Hepatocyte (in vitro differentiated cells): ENCODE measurements around the gene LEMD1. TPM values are rescaled to one million over a fixed set of nuclear protein-coding genes. Genes with fewer than 3 reads are reported as not detected.

Experiments
- DNase-seq: peaks from one replicate; pipeline ENCODE4 v3.0.0-alpha.2; 2016; ENCODE audit warnings: low spot score
- H2AFZ ChIP-seq: fragments of 200-600 bp; sonication (generic); 2 replicates; pipeline ENCODE4 v1.6.0; 2016; ENCODE audit warnings: antibody characterized with exemption, mild to moderate bottlenecking
- H3K27ac ChIP-seq: fragments of 200-600 bp; sonication (generic); 2 replicates; pipeline ENCODE4 v1.5.1; 2016; ENCODE audit warnings: mild to moderate bottlenecking
- H3K27me3 ChIP-seq: fragments of 200-600 bp; sonication (generic); 2 replicates; pipeline ENCODE4 v1.6.1; 2016
- H3K36me3 ChIP-seq: fragments of 200-600 bp; sonication (generic); replicated peaks from 2 replicates; pipeline ENCODE4 v1.5.1; 2016; ENCODE audit warnings: low read depth; ENCODE audit not compliant: insufficient read depth
- H3K4me1 ChIP-seq: fragments of 200-600 bp; sonication (generic); 2 replicates; pipeline ENCODE4 v1.5.1; 2016; ENCODE audit warnings: mild to moderate bottlenecking, moderate library complexity; ENCODE audit not compliant: insufficient read depth
- H3K4me2 ChIP-seq: fragments of 200-600 bp; sonication (generic); 2 replicates; pipeline ENCODE4 v1.6.0; 2016
- H3K4me3 ChIP-seq: fragments of 200-600 bp; sonication (generic); 2 replicates; pipeline ENCODE4 v1.5.1; 2016; ENCODE audit warnings: mild to moderate bottlenecking
- H3K79me2 ChIP-seq: fragments of 200-600 bp; sonication (generic); 2 replicates; pipeline ENCODE4 v1.6.0; 2017; ENCODE audit warnings: mild to moderate bottlenecking
- H3K9me2 ChIP-seq: fragments of 200-600 bp; sonication (generic); replicated peaks from 2 replicates; pipeline ENCODE4 v1.6.0; 2017; ENCODE audit warnings: mild to moderate bottlenecking; ENCODE audit not compliant: insufficient read depth
- H3K9me3 ChIP-seq: fragments of 200-600 bp; sonication (generic); 2 replicates; pipeline ENCODE4 v1.5.1; 2016; ENCODE audit warnings: low read depth, mild to moderate bottlenecking
- H4K20me1 ChIP-seq: fragments of 200-600 bp; sonication (generic); 2 replicates; pipeline ENCODE4 v1.6.0; 2016; ENCODE audit warnings: mild to moderate bottlenecking; ENCODE audit not compliant: insufficient read depth, poor library complexity, severe bottlenecking
- CTCF ChIP-seq: fragments of 200-600 bp; sonication (generic); IDR thresholded peaks from 2 replicates; pipeline ENCODE4 v1.5.1; 2016; ENCODE audit warnings: antibody characterized with exemption, mild to moderate bottlenecking; ENCODE audit not compliant: poor library complexity
- EZH2 ChIP-seq: fragments of 200-600 bp; sonication (generic); IDR thresholded peaks from 2 replicates; pipeline ENCODE4 v1.6.1; 2016; ENCODE audit warnings: antibody characterized with exemption, mild to moderate bottlenecking, borderline replicate concordance
- EZH2phosphoT487 ChIP-seq: fragments of 200-600 bp; sonication (generic); IDR thresholded peaks from one replicate; pipeline ENCODE4 v1.6.1; 2018; ENCODE audit warnings: antibody characterized with exemption, mild to moderate bottlenecking, low read depth, moderate library complexity; ENCODE audit not compliant: unreplicated experiment, severe bottlenecking
- WGBS: methylation state at CpG from one replicate; pipeline ENCODE4 v1.1.6; 2016; ENCODE audit warnings: low lambda C conversion rate; ENCODE audit errors: missing lambda C conversion rate; 5-methylcytosine and 5-hydroxymethylcytosine counted together
- polyA plus RNA-seq: library from polyadenylated mRNA; unstranded; fragments of >200 nt; fragmentation: Nextera tagmentation; extraction: Ambion mirVana; gene quantifications from 2 replicates; pipeline ENCODE4 v1.2.1, GENCODE V29; 2016
- total RNA-seq: library from RNA; depleted of rRNA; stranded (reverse); fragments of >200 nt; gene quantifications from 2 replicates; pipeline ENCODE4 v1.2.3, GENCODE V29; 2014

The LEMD1 gene
- total and polyA plus RNA-seq, 2 experiments from 2014 or later: 0.35 to 2.4 TPM

- DNase-seq: no peak
- H3K79me2 ChIP-seq: no peaks in the 10 kb centered on the region
- WGBS: 50% methylated on average over 4 of the region's 4 CpGs
- H4K20me1 ChIP-seq: no peaks in the 10 kb centered on the region
- H3K4me3 ChIP-seq: no peak overlapping the region
- H3K4me2 ChIP-seq: peak overlapping the region; percentile 80
- H2AFZ ChIP-seq: no peak overlapping the region
- H3K9me3 ChIP-seq: no peaks in the 10 kb centered on the region
- H3K27ac ChIP-seq: peak overlapping the region; percentile 87
- TF ChIP-seq CTCF (no peak), EZH2phosphoT487 (no peak), EZH2 (no peak)
- H3K4me1 ChIP-seq: peaks cover 40% of the 10 kb centered on the region
- H3K27me3 ChIP-seq: peaks cover 16% of the 10 kb centered on the region
- H3K9me2 ChIP-seq: no peaks in the 10 kb centered on the region
- H3K36me3 ChIP-seq: no peaks in the 10 kb centered on the region
Observed at GRCh38 chr1:205449254-205449749, 27.4 kb upstream of the LEMD1 start.

GRCh38 chr1:205448540-205449253, 26.8 kb upstream of the LEMD1 start:
- Histone ChIP-seq H2AFZ (no peak overlapping the region), H3K27me3 (peaks cover 10% of the 10 kb centered on the region), H3K36me3 (no peaks in the 10 kb centered on the region), H3K9me3 (no peaks in the 10 kb centered on the region), H3K4me3 (no peak overlapping the region), H3K79me2 (no peaks in the 10 kb centered on the region), H4K20me1 (no peaks in the 10 kb centered on the region), H3K27ac (peak overlapping the region; percentile 87), H3K4me2 (peak overlapping the region; percentile 80), H3K9me2 (no peaks in the 10 kb centered on the region), H3K4me1 (peaks cover 40% of the 10 kb centered on the region)
- DNase-seq: no peak
- TF ChIP-seq EZH2phosphoT487 (no peak), CTCF (no peak), EZH2 (no peak)
- 59% methylated on average over 6 of the region's 6 CpGs for WGBS

DNA sequence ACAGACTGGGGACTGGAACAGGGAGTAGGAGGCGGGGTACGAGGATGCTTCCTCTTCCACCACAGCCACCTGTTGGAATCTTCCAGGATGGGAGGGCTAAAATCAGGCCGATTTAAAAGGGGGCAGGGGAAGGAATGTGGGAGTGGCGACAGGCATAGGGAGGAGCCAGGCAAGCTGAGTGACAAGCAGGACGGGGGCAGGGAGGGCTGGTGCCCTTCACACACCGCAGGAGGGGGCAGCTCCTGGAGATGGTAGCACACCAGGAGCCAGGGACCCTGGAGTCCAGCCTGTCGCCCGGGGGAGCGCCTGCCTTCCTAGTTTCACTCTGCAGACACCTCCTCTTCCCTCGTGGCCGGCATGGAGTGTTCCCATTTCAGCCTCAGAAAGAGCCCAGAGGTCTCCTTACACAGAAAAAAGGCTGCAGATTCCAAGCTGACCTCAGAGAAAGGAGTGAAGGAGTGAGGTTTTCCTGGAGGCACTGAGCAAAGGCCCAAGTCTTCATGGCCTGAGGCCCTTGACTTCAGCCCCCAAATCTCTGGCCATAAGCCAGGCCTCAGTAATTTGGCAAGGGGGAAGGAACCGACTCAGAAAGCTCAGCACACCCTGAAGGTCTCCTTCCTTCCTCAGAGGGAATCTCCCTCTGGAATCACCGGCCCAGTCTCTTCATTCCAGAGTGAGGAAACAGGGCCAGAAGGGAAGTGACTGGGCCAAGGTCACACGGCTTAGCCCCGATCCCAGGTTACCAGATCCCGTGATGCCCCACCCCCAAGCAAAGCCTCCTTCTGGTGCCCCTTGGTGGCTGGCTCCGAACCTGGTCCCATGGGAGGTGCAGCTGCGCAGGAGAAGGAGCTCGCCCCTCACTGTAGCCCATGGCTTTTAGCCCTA, 25.8 kb upstream of the LEMD1 start:
- no peaks in the 10 kb centered on the region for H3K79me2 ChIP-seq

More for the DNA sequence above, 25.8 kb upstream of the LEMD1 start:
- no peak overlapping the region for H2AFZ ChIP-seq
- no peaks in the 10 kb centered on the region for H3K9me3 ChIP-seq
- DNase-seq: no peak
- no peak overlapping the region for H3K27ac ChIP-seq
- no peak overlapping the region for H3K4me3 ChIP-seq
- peaks cover 40% of the 10 kb centered on the region for H3K4me1 ChIP-seq
- peaks cover 2% of the 10 kb centered on the region for H3K27me3 ChIP-seq
- WGBS: 57% methylated on average over 19 of the region's 19 CpGs
- no peaks in the 10 kb centered on the region for H3K9me2 ChIP-seq
- TF ChIP-seq CTCF: no peak
- no peak for TF ChIP-seq EZH2
- no peak for TF ChIP-seq EZH2phosphoT487
- peak overlapping the region; percentile 80 for H3K4me2 ChIP-seq
- no peaks in the 10 kb centered on the region for H4K20me1 ChIP-seq
- H3K36me3 ChIP-seq: no peaks in the 10 kb centered on the region
